Colonic mucosa (tissue), 4 donors: Measurements from ENCODE around the gene TMEM143. TPM values are rescaled to one million over a fixed set of nuclear protein-coding genes. Genes with fewer than 3 reads are reported as not detected.
"Not testable (repeated sequence)": the region's sequence is repeated elsewhere in the genome, so short reads cannot be mapped to it uniquely, and the experiment has no call there.

Experiments used
- DNase-seq: peaks from one replicate; pipeline ENCODE4 v3.0.0-alpha.2; 2020
- H3K27ac ChIP-seq: fragments of 200-600 bp; one replicate; pipeline ENCODE4 v1.8.0; 2021
- H3K27me3 ChIP-seq: fragments of 200-600 bp; one replicate; pipeline ENCODE4 v1.8.0; 2021
- H3K36me3 ChIP-seq: fragments of 200-600 bp; one replicate; pipeline ENCODE4 v1.8.0; 2021
- H3K4me1 ChIP-seq: fragments of 200-600 bp; one replicate; pipeline ENCODE4 v1.8.0; 2021; ENCODE audit warnings: mild to moderate bottlenecking
- H3K4me3 ChIP-seq: fragments of 200-600 bp; one replicate; pipeline ENCODE4 v1.8.0; 2021
- H3K9ac ChIP-seq, 2 donors: one replicate each; pipeline ENCODE4 v1.7.0; 2013; ENCODE audit warnings: control low read depth in 2 of 2, low read depth in 2 of 2, low read length in 2 of 2
- H3K9me3 ChIP-seq: fragments of 200-600 bp; one replicate; pipeline ENCODE4 v1.8.0; 2021
- intact Hi-C: fragments of 100-400 bp; cut with DNase I; formaldehyde crosslinking; loops from one replicate; pipeline ENCODE4 v1.14.1; 2022
- total RNA-seq, 2 donors: library from RNA; stranded (reverse); fragmentation: NEBNext Ultra II Directional in 1 of 2; extraction: Animal tissue kit (Norgen Biotek cat#: 25700) in 1 of 2; gene quantifications; one replicate each; pipeline ENCODE4 v1.2.1, GENCODE V29; 2021
- TF ChIP-seq, protein P1 (sequence below): fragments of 200-600 bp; IDR thresholded peaks from one replicate; pipeline ENCODE4 v1.8.0; 2022; ENCODE audit warnings: antibody characterized with exemption, mild to moderate bottlenecking
- donor health status: healthy.
- donor health status: DM: no; HTN: no; CAD: no.
- donor health status: DM: no; HTN: no; CAD: no.

TMEM143 gene
- total RNA-seq, 2 donors from 2014 or later: 8.9 to 18.2 TPM

DNA sequence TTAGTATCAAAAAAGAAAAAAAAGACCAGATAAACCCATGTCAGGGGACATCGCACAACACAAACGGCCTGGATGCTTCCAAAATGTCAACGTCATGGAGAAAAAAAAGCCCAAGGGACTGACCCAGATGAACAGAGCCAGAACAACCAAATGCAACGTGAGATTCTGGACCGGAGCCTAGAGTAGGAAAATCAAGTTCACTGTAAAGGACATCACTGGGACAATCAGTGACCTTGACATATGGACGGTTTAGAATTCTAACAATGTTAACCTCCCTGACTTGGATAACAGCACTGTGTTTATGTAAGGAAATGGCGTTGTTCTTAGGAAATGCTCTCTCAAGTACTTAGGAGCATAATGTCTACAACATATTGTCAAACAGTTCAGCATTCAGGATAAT lies 53.5 kb downstream of the TMEM143 start:
- no peak for DNase-seq

DNA sequence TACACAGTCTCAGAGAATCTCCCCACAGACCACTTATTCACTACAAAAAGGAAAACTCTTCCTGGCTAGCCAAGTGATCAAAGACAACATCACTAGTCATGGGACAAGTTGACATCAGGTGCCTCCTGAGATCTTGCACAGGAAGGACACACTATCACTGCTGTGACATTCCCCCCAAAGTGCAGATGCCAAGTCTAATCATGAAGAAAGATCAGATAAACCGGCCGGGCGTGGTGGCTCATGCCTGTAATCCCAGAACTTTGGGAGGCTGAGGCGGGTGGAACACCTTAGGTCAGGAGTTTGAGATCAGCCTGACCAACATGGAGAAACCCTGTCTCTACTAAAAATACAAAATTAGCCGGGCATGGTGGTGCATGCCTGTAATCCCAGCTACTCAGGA lies 54.0 kb downstream of the TMEM143 start:
- intact Hi-C loops: loop anchor here (10.0 kb wide), 2 partner anchors 85 to 275 kb away; partner anchors contain the start of genes GRIN2D and KDELR1
- not testable (repeated sequence) for H3K9me3 ChIP-seq, DNase-seq

More for the DNA sequence above, 53.5 kb downstream of the TMEM143 start:
- H3K9ac ChIP-seq: no peak overlapping the region
- H3K4me3 ChIP-seq: no peak overlapping the region
- H3K36me3 ChIP-seq: no peaks in the 10 kb centered on the region
- H3K27ac ChIP-seq: no peak overlapping the region
- TF ChIP-seq, protein P1, sequence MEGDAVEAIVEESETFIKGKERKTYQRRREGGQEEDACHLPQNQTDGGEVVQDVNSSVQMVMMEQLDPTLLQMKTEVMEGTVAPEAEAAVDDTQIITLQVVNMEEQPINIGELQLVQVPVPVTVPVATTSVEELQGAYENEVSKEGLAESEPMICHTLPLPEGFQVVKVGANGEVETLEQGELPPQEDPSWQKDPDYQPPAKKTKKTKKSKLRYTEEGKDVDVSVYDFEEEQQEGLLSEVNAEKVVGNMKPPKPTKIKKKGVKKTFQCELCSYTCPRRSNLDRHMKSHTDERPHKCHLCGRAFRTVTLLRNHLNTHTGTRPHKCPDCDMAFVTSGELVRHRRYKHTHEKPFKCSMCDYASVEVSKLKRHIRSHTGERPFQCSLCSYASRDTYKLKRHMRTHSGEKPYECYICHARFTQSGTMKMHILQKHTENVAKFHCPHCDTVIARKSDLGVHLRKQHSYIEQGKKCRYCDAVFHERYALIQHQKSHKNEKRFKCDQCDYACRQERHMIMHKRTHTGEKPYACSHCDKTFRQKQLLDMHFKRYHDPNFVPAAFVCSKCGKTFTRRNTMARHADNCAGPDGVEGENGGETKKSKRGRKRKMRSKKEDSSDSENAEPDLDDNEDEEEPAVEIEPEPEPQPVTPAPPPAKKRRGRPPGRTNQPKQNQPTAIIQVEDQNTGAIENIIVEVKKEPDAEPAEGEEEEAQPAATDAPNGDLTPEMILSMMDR: no peak
- intact Hi-C loops: loop anchor here (10.0 kb wide), 2 partner anchors 85 to 275 kb away; partner anchors contain the start of genes GRIN2D and KDELR1
- H3K27me3 ChIP-seq: no peaks in the 10 kb centered on the region
- H3K4me1 ChIP-seq: no peaks in the 10 kb centered on the region
- H3K9me3 ChIP-seq: no peaks in the 10 kb centered on the region

GRCh38 chr19:48308631-48309586 lies 54.8 kb downstream of the TMEM143 start:
- Histone ChIP-seq H3K9me3 (no peaks in the 10 kb centered on the region), H3K36me3 (no peaks in the 10 kb centered on the region), H3K4me3 (no peak overlapping the region), H3K27me3 (no peaks in the 10 kb centered on the region), H3K9ac (no peak overlapping the region), H3K4me1 (no peaks in the 10 kb centered on the region), H3K27ac (no peak overlapping the region)
- intact Hi-C loops: no loop called here
- TF ChIP-seq, protein P1: no peak
- no peak for DNase-seq

More for the DNA sequence above, 54.0 kb downstream of the TMEM143 start:
- H3K27me3 ChIP-seq, H3K4me3 ChIP-seq, H3K36me3 ChIP-seq, H3K4me1 ChIP-seq, H3K27ac ChIP-seq, H3K9ac ChIP-seq: not testable (repeated sequence)

GRCh38 chr19:48303866-48304265 lies 59.9 kb downstream of the TMEM143 start:
- no peaks in the 10 kb centered on the region for H3K9me3 ChIP-seq
- H3K27ac ChIP-seq: no peak overlapping the region
- no peaks in the 10 kb centered on the region for H3K27me3 ChIP-seq
- H3K4me3 ChIP-seq: no peak overlapping the region
- TF ChIP-seq, protein P1: no peak
- H3K36me3 ChIP-seq: no peaks in the 10 kb centered on the region
- intact Hi-C loops: no loop called here
- H3K9ac ChIP-seq: no peak overlapping the region
- no peaks in the 10 kb centered on the region for H3K4me1 ChIP-seq
- no peak for DNase-seq

GRCh38 chr19:48303367-48303766 lies 60.4 kb downstream of the TMEM143 start:
- intact Hi-C loops: no loop called here
- DNase-seq: no peak
- Histone ChIP-seq H3K36me3 (no peaks in the 10 kb centered on the region), H3K4me3 (no peak overlapping the region), H3K27ac (no peak overlapping the region), H3K4me1 (no peaks in the 10 kb centered on the region), H3K9ac (no peak overlapping the region), H3K27me3 (no peaks in the 10 kb centered on the region), H3K9me3 (no peaks in the 10 kb centered on the region)
- TF ChIP-seq, protein P1: no peak

DNA sequence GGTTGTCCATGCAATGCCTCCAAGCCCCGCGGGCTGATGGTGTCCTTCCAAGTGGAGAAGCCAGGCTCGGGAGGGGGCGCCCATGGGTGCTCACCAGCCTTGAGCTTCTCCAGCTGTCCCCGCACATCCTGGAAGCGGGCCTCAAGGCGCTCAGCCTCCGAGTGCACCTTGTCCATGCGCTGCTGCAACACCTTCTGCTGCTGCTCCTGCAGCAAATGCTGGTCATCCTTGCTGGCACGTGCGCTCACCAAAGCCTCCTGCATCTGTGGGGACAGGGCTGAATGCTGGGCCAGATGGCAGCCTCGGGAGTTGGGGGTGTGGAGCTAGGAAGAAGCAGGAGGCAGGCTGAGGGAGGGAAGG lies 61.2 kb downstream of the TMEM143 start:
- TF ChIP-seq, protein P1: no peak
- Histone ChIP-seq H3K27ac (no peak overlapping the region), H3K4me1 (no peaks in the 10 kb centered on the region), H3K27me3 (no peaks in the 10 kb centered on the region), H3K9me3 (no peaks in the 10 kb centered on the region), H3K36me3 (no peaks in the 10 kb centered on the region), H3K9ac (no peak overlapping the region), H3K4me3 (no peak overlapping the region)
- DNase-seq: no peak
- intact Hi-C loops: no loop called here
